Osteoblast (primary cell): ENCODE results near the gene VAC14. TPM values are rescaled to one million over a fixed set of nuclear protein-coding genes. Genes with fewer than 3 reads are reported as not detected.

Experiments
- DNase-seq: peaks from one replicate; pipeline ENCODE4 v3.0.0; 2011; ENCODE audit warnings: low spot score, mixed read lengths; ENCODE audit not compliant: insufficient read length; ENCODE audit errors: missing footprints
- H2AFZ ChIP-seq: 2 replicates; pipeline ENCODE4 v1.6.0; 2011; ENCODE audit warnings: mild to moderate bottlenecking, low read length
- H3K27ac ChIP-seq: 2 replicates; pipeline ENCODE4 v1.5.1; 2011; ENCODE audit warnings: mild to moderate bottlenecking, low read depth, low read length, moderate library complexity
- H3K27me3 ChIP-seq: 2 replicates; pipeline ENCODE4 v1.6.0; 2012; ENCODE audit warnings: mild to moderate bottlenecking, control low read depth, inconsistent platforms, low read length, moderate library complexity; ENCODE audit not compliant: insufficient read depth
- H3K36me3 ChIP-seq: 2 replicates; pipeline ENCODE4 v1.5.1; 2011; ENCODE audit warnings: mild to moderate bottlenecking, low read length, control low read depth, moderate library complexity; ENCODE audit not compliant: insufficient read depth
- H3K4me1 ChIP-seq: 2 replicates; pipeline ENCODE4 v1.5.1; 2011; ENCODE audit warnings: mild to moderate bottlenecking, low read length, control low read depth, moderate library complexity; ENCODE audit not compliant: insufficient read depth
- H3K4me2 ChIP-seq: 2 replicates; pipeline ENCODE4 v1.6.0; 2011; ENCODE audit warnings: mild to moderate bottlenecking, low read length; ENCODE audit not compliant: insufficient read depth
- H3K4me3 ChIP-seq: fragments of 200-600 bp; sonication (generic); 3 replicates; pipeline ENCODE4 v1.5.1; 2012; ENCODE audit warnings: mild to moderate bottlenecking, low read length, inconsistent platforms; ENCODE audit not compliant: insufficient read depth
- H3K79me2 ChIP-seq: 2 replicates; pipeline ENCODE4 v1.6.0; 2012; ENCODE audit warnings: mild to moderate bottlenecking, low read length, control low read depth, inconsistent platforms; ENCODE audit not compliant: insufficient read depth
- H3K9me3 ChIP-seq: 2 replicates; pipeline ENCODE4 v1.5.1; 2011; ENCODE audit warnings: low read depth, low read length, control low read depth
- H4K20me1 ChIP-seq: 2 replicates; pipeline ENCODE4 v1.6.0; 2012; ENCODE audit warnings: mild to moderate bottlenecking, low read length, control low read depth; ENCODE audit not compliant: insufficient read depth
- CTCF ChIP-seq: IDR thresholded peaks from 2 replicates; pipeline ENCODE4 v1.5.1; 2011; ENCODE audit warnings: mild to moderate bottlenecking, low read depth, low read length, moderate library complexity; ENCODE audit errors: extremely low read depth
- total RNA-seq: library from RNA; depleted of rRNA; stranded (reverse); fragments of >200 nt; gene quantifications from 2 replicates; pipeline ENCODE4 v1.2.3, GENCODE V29; 2012

Gene VAC14
- total RNA-seq, 1 donor: 72.7 TPM

- peaks cover 10% of the 10 kb centered on the region for H3K36me3 ChIP-seq
Observed at GRCh38 chr16:70789595-70790447, 11.1 kb downstream of the VAC14 start.

GRCh38 chr16:70788668-70789594 lies 12.0 kb downstream of the VAC14 start:
- Histone ChIP-seq H2AFZ (no peak overlapping the region), H3K27ac (no peak overlapping the region), H3K79me2 (peaks cover 98% of the 10 kb centered on the region), H3K27me3 (no peaks in the 10 kb centered on the region), H3K36me3 (peaks cover 18% of the 10 kb centered on the region), H4K20me1 (peaks cover 37% of the 10 kb centered on the region), H3K4me3 (no peak overlapping the region), H3K9me3 (no peaks in the 10 kb centered on the region), H3K4me2 (peak overlapping the region; percentile 12), H3K4me1 (peaks cover 8% of the 10 kb centered on the region)
- DNase-seq: peak; percentile 93
- TF ChIP-seq CTCF: no peak

More at GRCh38 chr16:70789595-70790447, 11.1 kb downstream of the VAC14 start:
- no peak for TF ChIP-seq CTCF
- Histone ChIP-seq H4K20me1 (peaks cover 37% of the 10 kb centered on the region), H3K4me1 (peaks cover 8% of the 10 kb centered on the region), H3K79me2 (peaks cover 100% of the 10 kb centered on the region), H3K4me3 (no peak overlapping the region), H3K4me2 (no peak overlapping the region), H3K27ac (no peak overlapping the region), H2AFZ (no peak overlapping the region), H3K27me3 (no peaks in the 10 kb centered on the region), H3K9me3 (no peaks in the 10 kb centered on the region)
- DNase-seq: peak; percentile 86

- peaks cover 45% of the 10 kb centered on the region for H3K36me3 ChIP-seq
- peaks cover 8% of the 10 kb centered on the region for H3K4me1 ChIP-seq
- no peaks in the 10 kb centered on the region for H3K9me3 ChIP-seq
- H3K27me3 ChIP-seq: no peaks in the 10 kb centered on the region
- H3K27ac ChIP-seq: no peak overlapping the region
- peaks cover 17% of the 10 kb centered on the region for H4K20me1 ChIP-seq
- no peak overlapping the region for H3K4me2 ChIP-seq
- H2AFZ ChIP-seq: no peak overlapping the region
- peak; percentile 66 for DNase-seq
- no peak for TF ChIP-seq CTCF
- H3K4me3 ChIP-seq: no peak overlapping the region
- peaks cover 76% of the 10 kb centered on the region for H3K79me2 ChIP-seq
Observed at GRCh38 chr16:70786020-70786755, 14.8 kb downstream of the VAC14 start.
